Mammary microvascular endothelial cell (primary cell): Measurements from ENCODE around the gene ANKRD30B. TPM values are rescaled to one million over a fixed set of nuclear protein-coding genes. Genes with fewer than 3 reads are reported as not detected.

Experiments
- total RNA-seq: library from RNA; depleted of rRNA; stranded (reverse); fragments of >200 nt; gene quantifications from 2 replicates; pipeline ENCODE4 v1.2.3, GENCODE V29; 2015

Gene ANKRD30B
- not detected in 2 replicates for total RNA-seq

GRCh38 chr18:14747513-14748474 lies at the start of gene ANKRD30B:
ANKRD30B (plus strand) TSS chr18:14748172; CDS start chr18:14748420, 248 bp downstream.

Other genes starting within 250 kb of the ANKRD30B start
- gene POTEC, start 204.6 kb upstream of the ANKRD30B start, total RNA-seq: not detected in 2 replicates